ENCODE data around the gene ZFYVE28.
"Not testable (repeated sequence)": the region's sequence is repeated elsewhere in the genome, so short reads cannot be mapped to it uniquely, and the experiment has no call there.

ZFYVE28 gene

DNA sequence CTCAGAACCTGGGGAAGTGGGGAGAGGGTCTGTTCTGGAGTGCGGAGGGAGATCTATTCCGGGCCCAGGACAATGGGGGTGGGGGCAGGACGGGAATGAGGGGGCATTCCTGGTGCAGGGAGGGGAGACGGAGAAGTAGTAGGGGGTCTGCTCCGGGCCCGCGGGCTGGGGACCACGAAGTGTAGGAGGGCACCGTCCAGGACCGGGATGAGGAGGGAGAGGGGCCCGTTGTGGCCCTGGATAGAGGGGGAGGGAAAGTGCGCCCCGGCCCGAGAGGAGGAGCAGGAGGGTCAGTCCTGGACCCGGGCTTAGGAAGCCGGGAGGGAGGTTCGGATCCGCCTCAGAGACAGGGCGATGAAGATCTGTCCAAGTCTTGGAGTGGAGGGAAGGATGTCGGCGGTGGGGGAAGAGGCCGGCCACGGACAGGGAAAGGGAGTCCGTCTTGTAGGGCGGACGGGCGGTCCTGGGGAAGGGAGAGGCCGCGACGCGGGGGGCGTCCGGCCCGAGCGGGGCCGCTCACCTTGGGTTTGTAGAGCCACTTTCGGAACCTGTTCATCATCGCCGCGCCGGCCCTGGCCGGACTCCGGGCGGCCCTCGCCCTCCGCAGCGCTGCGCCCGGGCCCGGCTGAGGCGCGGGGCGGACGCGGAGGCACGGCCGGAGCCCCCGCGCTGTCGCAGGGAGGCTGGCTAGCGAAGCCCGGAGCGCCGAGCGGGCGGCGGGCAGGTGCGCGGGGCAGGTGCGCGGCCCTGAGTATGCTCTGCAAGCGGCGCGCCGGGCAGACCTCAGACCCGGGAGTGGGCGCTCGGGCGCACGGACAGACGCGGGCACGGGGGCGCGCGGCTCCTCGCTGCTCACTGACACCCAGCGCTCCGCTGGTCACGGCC lies at the start of gene ZFYVE28:
ZFYVE28 (minus strand) TSS at position 881 of the 885 bp plus-strand sequence; CDS start at position 559, 322 bp downstream.
- no peak for DNase-seq

DNA sequence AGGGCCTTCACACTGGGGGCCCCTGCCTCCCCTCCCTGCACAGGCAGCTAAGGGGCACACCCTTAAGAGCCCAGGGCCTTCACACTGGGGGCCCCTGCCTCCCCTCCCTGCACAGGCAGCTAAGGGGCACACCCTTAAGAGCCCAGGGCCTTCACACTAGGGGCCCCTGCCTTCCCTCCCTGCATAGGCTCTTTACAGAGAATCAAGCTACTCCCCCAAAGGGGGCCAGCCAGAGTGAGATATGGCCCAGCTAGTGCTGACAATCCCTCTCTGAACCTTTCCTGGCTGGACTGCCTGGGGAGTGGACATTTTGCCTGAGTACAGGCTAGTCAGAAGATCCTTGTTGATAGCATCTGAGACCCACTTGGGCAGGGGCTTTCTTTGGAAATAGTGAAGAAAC lies 47.1 kb upstream of the ZFYVE28 start:
- not testable (repeated sequence) for DNase-seq

DNA sequence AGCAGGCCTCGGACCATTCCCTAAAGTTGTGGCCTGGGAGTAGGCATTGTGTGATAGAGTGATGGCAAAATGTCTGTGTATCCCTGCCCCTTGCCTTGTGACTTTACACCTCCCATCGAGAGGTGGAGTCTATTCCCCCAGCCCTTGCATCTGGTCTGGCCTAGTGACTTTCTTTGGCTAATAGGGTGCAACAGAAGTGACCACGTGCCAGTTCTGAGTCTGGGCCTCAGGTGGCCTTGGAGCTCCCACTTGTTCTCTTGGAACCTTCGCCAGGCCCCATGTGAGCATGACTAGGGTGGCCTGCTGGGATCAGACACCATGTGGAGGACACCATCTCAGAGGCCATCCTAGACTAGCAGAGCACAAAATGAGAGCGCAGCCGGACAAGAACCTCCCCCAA lies 46.6 kb upstream of the ZFYVE28 start:
- no peak for DNase-seq

DNA sequence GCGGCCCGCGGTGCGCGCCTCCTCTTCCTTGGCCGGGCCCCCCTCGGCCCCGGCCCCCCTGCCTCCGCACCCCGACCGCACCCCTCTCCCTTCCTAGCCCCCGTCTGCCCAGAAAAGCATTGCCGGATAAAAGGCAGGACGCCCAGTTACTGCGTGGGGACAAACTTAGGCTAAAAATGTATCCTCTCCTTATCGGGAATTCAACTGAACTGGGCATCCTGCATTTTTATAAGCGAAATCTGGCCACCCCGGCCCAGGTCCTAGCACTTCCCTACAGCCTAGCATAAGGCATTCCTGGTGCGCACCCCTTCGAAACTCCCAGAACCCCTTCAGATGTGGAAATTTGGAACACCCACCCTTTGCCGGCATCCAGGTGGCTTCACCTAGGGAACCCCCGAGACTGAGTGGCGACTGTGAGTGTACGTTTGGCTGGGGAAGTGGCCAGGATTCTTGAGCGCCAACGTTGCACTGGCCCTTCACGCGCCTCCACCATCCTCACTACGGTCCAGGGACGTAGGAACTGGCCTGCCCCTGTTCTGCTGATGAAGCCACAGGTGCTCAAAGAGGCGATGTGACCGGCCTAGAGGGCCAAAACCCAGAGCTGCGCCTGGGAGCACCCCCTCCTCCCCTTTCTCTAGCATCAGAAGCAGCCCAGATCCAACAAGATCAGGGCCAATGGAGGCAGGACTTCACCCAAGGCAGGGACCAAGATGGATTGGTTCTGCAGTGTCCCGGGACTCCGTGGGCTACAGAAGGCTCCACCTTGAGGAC lies 44.7 kb upstream of the ZFYVE28 start:
- DNase-seq = no peak

DNA sequence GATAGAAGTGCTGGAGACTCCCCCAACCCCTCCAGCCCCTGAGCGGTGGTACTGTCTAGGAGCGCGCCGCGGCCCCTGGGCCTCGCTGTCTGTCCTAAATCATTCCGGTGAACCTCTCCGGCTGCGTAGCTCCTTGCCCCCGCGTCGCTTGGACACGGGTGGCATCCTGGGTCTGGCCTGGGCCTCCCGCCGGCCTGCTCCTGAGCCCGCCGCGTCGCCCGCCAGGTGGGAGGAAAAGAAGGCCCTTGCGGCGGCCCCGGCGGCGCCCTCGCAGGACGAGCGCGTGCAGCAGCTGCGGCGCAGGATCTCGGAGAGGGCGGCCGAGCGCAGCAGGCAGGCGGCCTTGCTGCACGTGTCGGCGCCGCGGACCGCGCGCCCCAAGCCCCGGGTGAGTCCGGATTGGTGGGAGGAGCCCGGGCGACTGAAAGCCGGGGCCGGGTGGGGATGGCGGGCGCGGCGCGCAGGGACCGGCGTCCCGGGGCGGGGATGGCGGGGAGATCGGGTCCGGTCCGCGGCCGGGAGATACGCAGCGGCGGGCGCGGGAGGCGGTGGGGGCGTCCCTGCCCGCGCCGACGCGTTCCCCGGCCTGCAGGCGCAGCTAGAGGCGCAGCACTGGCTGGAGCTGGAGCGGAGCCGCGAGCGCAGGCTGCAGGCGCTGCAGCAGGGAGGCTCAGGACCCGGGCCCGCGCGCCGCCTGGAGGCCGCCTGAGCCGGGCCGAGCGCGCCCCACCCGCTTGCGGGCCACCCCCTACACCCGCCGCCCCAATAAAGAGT lies 44.0 kb upstream of the ZFYVE28 start:
- DNase-seq = no peak

DNA sequence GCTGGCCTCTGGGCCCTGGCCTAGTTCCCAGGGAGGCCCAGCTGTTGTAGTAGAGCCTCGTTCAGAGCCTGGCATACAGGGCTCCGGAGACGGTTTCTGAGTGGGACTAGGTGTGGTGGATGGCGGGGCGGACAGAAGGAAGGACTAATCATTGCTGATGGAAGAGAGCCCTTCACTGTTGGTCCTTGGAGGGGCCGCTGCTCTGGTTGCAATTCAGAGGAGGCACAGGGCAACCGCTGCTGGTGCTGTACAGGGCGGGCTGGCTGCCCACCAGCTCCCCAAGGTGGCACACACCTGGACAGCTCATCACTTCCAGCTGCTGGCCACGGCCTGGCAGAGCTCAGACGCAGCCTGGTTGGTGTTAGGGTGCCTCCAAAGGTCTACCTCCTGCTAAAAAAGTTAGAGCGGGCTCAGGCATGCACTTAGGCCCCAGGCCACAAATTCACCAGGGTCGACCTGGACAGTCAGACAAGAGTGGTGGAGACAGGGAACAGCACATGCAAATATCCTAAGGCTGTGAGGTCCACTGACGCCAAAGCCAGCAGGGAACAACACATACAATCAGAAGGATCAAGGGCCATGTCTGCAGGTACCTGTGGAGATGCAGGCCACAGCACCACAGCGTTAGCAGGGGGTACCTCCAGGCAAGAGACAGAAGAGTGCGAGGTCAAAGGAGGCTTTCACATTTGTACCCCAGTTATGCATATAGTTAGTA lies 43.0 kb upstream of the ZFYVE28 start:
- DNase-seq = no peak

DNA sequence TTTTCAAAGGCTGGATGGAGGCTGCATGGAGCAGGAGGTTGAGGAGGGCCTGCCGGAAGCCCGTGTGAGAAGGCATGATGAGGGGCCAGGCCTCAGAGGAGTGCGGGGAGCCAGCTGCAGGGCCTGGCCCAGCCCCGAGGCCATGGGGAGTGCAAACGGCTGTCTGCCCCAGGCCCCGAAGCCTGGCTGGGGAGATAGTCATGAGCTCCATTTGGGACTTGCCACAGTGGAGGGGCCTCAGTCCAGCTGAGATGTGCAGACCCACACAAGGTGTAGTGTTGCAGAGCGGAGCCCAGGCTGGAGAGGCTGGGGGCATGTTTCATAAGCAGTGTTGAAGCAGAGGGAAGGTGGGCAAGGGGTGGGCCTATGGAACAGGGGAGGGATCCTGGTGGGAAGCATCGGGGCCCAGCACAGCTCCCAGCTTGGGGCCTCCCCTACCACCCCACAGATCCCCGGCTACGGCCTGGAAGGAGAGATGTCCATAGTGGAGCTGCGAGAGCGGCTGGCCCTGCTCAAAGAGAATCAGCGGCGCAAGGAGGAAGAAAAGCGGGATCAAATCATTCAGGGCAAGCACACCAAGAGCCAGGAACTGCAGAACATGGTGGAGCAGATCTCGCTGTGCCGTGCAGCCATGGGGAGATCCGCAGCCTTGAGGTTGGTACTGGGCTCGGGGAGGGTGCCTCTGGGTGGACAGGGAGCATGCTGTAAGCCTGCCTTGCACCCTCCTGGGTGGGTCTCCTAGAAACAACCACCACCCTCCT lies 41.3 kb upstream of the ZFYVE28 start:
- DNase-seq = no peak

DNA sequence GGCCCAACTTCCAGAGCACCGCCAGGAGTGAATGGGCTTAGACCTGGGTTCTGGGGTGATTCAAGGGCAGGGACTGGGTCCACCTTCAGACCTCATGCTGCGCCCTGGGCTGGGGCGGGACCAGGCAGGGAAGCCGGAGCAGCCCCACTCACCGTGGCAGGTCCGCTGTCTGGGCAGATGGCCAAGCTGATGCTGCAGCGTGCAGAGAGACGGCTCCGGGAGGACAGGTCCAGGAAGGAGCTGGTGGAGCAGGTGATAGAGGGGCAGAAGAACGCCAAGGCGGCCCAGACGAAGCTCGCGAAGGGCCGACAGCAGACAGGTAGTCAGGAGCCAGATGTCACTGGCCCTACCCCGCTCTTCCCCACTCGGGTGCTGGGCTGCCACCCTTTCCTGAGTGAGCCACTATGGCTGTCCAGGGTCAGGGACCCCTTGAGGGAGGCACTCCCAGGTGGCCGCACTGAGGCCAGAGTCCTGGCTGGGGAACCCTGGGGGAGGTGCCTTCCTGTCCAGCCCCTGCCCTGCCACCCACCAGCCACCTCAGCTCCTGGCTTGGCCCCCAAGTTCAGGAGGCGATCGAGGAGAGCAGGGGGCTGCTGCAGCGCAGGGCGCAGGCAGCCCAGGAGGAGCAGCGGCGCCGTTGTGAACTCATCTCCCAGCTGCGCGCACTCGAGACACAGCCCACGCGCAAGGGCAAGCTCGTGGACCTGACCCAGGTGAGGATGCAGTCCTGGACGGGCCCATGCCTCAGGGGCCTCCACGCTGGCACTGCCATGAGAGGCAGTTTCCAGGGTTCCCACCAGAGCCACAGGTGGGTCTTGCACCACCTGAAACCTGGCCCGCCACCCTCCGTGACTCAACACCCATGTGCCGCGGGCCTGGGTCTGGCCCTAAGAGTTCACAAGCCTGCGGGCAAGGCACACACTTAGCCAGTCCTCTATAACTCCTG lies 40.4 kb upstream of the ZFYVE28 start:
- DNase-seq = no peak

DNA sequence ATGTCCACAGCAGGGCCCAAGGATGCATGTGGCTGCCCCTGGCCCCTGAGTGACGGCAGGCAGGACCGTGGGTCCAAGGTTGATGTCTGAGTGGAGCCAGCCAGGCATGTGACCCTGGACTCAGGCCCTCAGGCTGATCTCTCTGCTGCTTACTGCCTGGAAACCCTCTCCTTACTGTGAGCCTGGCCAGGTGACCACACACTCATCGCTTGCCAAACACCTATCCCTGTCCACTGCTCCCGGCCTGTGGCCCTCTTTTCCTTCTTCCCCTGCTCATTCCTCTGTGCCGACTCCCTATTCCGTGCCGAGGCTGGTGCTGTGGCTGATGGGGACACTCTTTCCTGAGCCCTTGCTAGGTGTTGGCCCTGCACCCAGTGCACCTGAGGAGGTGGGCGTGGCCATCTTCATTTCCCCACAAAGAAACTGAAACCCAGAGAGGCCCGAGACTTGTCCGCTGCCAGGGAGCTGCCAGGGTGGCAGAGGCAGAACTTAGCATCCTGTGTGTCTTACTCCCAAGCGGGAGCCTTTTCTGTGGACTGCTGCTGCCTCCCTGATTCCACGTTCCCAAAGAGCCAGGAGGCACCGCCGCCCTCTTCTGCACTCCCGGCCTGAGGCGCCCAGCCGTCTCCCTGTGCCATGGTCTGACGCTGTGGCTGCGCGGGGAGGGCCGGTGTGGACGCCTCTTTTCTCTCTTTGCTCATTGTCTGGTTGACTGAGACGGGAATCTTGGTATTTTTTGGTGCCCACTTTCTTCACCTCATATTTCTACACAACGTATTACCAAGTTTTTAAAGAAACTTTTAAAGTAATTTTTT lies 39.2 kb upstream of the ZFYVE28 start:
- no peak for DNase-seq

DNA sequence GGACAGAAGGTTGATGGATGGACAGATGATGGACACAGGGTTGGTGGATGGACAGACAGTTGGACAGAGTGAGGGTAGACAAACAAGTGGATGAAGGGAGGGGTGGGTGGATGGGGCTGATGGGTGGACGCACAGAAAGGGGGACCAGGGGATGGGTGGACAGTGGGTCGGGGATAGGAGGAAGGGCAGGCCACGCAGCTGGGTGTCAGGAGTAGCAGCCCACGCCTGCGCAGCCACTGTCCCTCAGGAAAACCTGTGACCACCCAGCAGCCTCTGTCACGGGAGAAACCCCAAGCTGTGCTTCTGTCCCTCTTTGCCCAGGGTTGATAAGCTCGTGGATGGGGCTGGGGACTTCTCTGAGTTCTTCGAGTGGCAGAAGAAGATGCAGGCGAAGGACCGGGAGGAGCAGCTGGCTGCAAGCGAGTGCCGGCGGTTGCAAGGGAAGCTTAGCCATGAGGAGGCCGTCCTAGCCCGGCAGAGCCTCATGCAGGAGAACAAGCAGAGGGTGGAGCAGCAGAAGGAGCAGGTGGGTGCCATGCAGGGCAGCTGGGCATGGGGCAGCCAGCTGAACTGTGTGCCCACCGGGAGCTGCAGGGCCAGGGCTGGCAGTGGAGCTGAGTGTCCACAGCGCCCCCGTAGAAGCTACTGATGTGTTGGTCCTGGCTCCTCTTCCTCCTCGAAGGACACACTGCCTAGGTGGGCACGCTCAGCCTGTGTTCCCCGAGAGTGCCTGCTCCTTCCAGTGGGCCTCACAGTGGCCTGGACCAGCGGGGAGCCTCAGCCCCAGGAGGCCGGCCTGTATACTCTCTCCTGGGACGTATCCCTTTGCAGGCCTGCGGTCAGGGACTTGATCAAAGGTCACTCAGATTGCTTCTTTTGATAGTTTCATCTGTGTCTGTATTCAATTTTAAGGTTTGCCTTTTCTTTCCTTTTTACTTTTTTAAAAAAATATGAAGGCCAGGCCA lies 33.7 kb upstream of the ZFYVE28 start:
- no peak for DNase-seq

DNA sequence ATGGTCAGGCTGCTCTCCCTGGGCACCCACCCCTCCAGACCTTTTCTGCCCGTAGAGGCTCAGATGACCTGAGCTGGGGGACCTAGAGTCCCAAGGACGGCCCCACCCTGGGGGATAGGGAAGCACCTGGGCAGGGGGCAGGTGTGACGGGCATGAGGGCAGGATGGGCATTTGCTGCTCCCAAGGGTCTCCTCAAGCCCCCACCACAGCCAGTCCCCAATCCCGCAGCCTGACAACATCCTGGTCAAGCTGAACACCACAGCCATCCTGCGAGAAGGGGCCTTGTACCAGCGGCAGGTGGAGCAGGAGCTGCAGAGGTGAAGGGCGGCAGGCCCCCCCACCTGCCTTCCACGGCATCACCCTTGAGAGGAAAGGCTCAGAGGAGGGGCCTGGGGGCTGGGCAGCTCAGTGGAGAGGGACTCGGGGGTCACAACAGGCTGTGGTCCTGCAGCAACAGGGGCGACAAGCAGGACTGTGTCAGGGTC lies 32.6 kb upstream of the ZFYVE28 start:
- DNase-seq = no peak

DNA sequence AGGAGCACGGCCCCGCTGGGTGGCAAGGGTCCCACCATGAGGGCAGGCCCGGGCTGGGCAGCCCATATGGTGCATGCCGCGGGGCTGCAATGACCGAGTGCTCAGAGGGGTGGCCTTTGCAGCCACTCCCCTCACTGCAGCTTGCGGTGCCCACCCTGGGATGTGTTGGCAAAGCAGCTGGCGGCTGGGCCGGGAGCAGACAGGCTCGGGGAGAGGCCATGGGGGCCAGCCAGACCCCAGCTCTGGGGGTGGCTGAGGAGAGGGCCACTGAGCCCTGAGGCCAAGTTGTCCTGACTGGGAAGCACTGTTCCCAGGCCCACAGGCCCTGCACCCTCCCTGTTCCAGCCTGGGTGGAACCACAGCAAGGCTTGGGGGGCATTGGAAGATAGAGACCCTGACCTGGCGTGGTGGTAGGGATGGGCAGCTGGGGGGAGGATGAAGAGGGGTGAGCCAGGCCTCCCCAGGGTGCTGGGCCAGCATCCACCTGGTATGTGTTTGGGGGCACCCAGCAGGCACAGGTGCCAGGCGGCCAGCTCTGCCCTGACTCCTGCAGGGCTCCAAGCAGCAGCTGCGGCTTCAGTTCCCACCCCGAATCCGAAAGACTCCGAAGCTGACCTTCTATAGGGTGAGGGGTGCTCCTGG lies 32.1 kb upstream of the ZFYVE28 start:
- no peak for DNase-seq

DNA sequence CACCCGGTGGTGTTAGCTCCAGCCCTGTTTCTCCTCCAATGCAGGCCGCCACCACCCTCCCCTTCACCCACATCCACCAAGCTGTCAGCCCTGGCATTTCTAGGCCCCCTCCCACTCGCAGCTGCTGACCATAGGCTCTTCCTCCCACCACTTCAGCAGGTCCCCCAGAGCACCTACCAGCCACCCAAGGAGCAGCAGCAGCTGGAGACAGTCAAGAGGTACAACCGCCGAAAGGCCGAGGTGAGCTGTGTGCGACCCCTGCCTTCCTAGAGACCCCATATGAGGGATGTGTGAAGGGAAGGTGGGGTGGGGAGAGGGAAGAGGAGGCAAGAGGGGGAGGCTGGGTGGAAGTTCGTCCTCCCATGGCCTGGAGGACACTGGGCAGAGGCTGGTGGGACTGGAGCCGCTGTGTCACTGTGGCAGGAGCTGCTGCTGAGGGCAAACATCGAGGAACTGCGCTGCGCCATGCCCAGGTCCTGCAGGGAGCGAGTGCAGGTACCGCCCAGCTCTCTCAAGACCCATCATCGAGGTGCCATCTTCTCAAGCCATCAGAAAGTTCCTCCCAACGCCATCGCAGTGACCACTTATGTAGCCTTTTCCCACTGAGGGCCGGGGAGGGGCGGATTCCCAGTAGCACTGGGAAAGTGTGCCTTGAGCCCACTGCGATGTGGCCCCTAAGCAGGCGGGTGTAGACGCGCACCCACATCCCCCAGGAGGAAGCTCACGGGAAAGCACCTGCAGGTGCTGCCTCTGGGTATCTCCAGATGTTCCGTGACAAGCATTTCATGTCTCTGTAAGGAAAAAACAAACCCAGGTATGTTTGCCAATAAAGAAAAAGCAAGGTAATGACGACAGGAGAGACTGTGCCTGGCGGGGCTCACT lies 31.3 kb upstream of the ZFYVE28 start:
- DNase-seq = no peak

DNA sequence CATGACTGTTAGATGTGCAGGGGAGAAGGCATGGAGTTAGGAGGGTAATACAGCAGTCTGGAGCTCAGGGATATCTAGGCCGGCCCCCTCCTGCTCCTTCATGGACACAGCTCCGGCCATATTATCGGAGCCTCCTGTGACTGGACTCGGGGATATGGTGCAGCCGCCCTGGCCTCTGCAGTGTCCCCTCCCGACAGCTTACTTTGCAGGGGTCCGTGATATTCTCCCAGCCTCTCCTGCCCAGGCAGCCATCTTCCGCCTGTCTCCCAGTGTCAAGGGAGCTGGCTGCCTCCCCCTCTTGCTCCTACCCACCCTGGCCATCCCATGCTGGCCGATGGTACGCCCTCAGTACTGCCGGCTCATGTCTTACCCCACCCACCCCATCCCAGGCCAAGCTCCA lies 30.6 kb upstream of the ZFYVE28 start:
- DNase-seq = no peak

DNA sequence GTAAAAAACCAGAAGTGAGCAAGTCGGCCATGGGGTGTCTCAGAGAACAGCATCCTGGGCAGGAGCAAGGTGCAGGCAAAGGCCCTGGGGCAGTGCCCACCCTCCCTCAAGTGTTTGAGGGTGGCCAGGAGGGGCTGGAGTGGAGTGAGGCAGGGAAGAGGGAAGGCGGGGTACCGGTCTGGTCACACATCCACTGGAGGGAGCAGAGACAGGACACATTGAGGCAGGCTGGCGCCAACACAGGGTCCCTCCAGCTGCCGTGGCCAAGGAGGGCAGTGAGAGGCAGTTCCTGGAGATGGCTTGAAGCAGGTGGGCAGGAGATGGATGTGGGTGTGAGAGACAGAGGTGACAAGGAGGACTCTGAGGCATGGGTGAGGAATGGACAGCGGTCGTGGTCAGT lies 30.1 kb upstream of the ZFYVE28 start:
- DNase-seq = no peak

DNA sequence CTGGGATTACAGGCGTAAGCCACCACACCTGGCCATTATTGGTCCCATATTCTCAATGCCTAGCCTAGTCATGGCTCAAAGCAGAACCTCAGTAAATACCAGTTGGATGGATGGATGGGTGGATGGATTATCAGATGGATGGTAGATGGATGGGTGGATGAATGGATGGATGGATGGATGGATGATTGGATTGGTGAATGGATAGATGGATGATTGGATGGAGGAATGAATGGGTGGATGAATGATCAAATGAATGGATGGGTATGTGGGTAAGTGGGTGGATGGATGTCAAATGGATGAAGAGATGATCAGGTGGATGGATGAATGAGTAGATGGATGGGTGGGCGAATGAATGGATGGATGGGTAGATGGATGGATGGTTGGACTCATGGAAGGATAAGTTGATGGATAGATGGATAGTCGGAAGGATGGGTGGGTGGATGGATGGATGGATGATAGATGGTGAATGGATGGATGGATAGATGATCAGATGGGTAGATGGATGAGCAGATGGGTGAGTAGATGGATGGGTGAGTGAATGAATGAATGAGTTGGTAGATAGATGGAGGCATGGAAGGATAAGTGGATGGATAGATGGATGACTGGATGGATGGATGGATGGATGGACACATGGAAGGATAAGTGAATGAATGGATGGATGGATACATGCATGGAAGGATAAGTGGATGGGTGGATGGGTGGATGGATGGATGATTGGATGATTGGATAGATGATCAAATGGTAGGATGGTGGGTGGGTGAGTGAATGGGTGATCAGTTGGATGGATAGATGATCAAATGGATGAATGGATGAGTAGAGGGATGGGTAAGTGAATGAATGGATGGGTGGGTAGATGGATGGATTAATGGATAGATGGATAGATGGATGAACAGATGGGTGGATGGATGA lies 28.5 kb upstream of the ZFYVE28 start:
- no peak for DNase-seq
